H1 (cell line): ENCODE measurements around the gene ASCC2. TPM values are rescaled to one million over a fixed set of nuclear protein-coding genes. Genes with fewer than 3 reads are reported as not detected.

ENCODE experiments used
- CTCF ChIA-PET: fragments of 300-600 bp; sonication (Branson Sonifier 250); formaldehyde crosslinking; loops from one replicate; lab custom pipeline; 2021; ENCODE audit not compliant: partially characterized antibody; lab: Charles Lee
- POLR2A ChIA-PET: fragments of 300-600 bp; sonication (Branson Sonifier 250); formaldehyde crosslinking; loops from one replicate; lab custom pipeline; 2021; ENCODE audit warnings: inconsistent platforms; ENCODE audit not compliant: partially characterized antibody; lab: Charles Lee
- DNase-seq, 2 experiments: peaks; one replicate each; pipeline versions ENCODE4 v3.0.0 to v3.0.0-alpha.2; 2010 to 2022; ENCODE audit warnings: low spot score in 2 of 2, low read depth in 1 of 2, mixed read lengths in 1 of 2
- FAIRE-seq: peaks from 2 replicates; lab custom pipeline; 2011; peaks lifted over from hg19 to GRCh38; lab: Jason Lieb, UNC
- H2AFZ ChIP-seq: 2 replicates; pipeline ENCODE4 v1.8.1; 2012; ENCODE audit warnings: low read length, inconsistent platforms
- H2AK5ac ChIP-seq: 2 replicates; pipeline ENCODE4 v1.6.1; 2013; ENCODE audit warnings: low read depth, low read length
- H2BK120ac ChIP-seq: replicated peaks from 2 replicates; pipeline ENCODE3; 2013; ENCODE audit warnings: low read depth, low read length, inconsistent platforms
- H2BK12ac ChIP-seq: 2 replicates; pipeline ENCODE4 v1.6.1; 2013; ENCODE audit warnings: low read depth, low read length
- H2BK15ac ChIP-seq: 2 replicates; pipeline ENCODE4 v1.6.1; 2013; ENCODE audit warnings: low read length
- H2BK20ac ChIP-seq: 2 replicates; pipeline ENCODE4 v1.6.1; 2013; ENCODE audit warnings: low read length
- H2BK5ac ChIP-seq: 2 replicates; pipeline ENCODE4 v1.6.1; 2013; ENCODE audit warnings: low read depth, low read length
- H3K14ac ChIP-seq: 2 replicates; pipeline ENCODE4 v1.6.1; 2013; ENCODE audit warnings: inconsistent platforms; ENCODE audit not compliant: insufficient read length
- H3K18ac ChIP-seq: 2 replicates; pipeline ENCODE4 v1.6.1; 2013; ENCODE audit warnings: low read length; ENCODE audit errors: extremely low read depth
- H3K23ac ChIP-seq: 2 replicates; pipeline ENCODE4 v1.6.1; 2013; ENCODE audit warnings: inconsistent platforms; ENCODE audit not compliant: insufficient read length
- H3K23me2 ChIP-seq: 2 replicates; pipeline ENCODE4 v1.6.1; 2013; ENCODE audit warnings: low read depth, low read length
- H3K27ac ChIP-seq: 2 replicates; pipeline ENCODE4 v1.6.1; 2011; ENCODE audit warnings: low read depth, low read length, inconsistent platforms
- H3K27me3 ChIP-seq, 4 experiments: replicated peaks in 1 of 4; 1 replicate in 1 of 4; 2 replicates in 3 of 4; pipeline versions ENCODE4 v1.6.1 to v1.8.1; 2011 to 2013; ENCODE audit warnings: low read length in 3 of 4, mild to moderate bottlenecking in 3 of 4, inconsistent platforms in 2 of 4, mixed read lengths in 2 of 4, moderate library complexity in 1 of 4; ENCODE audit not compliant: control insufficient read depth in 3 of 4, insufficient read depth in 3 of 4; ENCODE audit errors: extremely low read depth in 1 of 4
- H3K36me3 ChIP-seq, 4 experiments: 2 replicates each; pipeline versions ENCODE4 v1.6.1 to v1.8.1; 2011 to 2013; ENCODE audit warnings: mild to moderate bottlenecking in 4 of 4, low read length in 3 of 4, moderate library complexity in 2 of 4, control low read depth in 1 of 4, inconsistent platforms in 1 of 4; ENCODE audit not compliant: insufficient read depth in 4 of 4, control insufficient read depth in 2 of 4
- H3K4ac ChIP-seq: replicated peaks from 2 replicates; pipeline ENCODE3; 2013; ENCODE audit warnings: low read length, low read depth, mixed read lengths, inconsistent platforms; ENCODE audit not compliant: insufficient read length
- H3K4me1 ChIP-seq, 4 experiments: replicated peaks in 1 of 4; 1 replicate in 1 of 4; 2 replicates in 3 of 4; pipeline versions ENCODE4 v1.6.1 to v1.8.1; 2011 to 2013; ENCODE audit warnings: low read length in 3 of 4, inconsistent platforms in 2 of 4, mixed read lengths in 1 of 4; ENCODE audit not compliant: insufficient read depth in 4 of 4, control insufficient read depth in 3 of 4
- H3K4me2 ChIP-seq, 2 experiments: 2 replicates each; pipeline versions ENCODE4 v1.6.1 to v1.8.1; 2011 to 2013; ENCODE audit warnings: low read depth in 2 of 2, low read length in 2 of 2, control low read depth in 1 of 2, inconsistent platforms in 1 of 2, mild to moderate bottlenecking in 1 of 2; ENCODE audit not compliant: insufficient read depth in 1 of 2
- H3K4me3 ChIP-seq, 4 experiments: fragments of 200-600, 300-600 bp in 1 of 4; sonication (generic), shearing (Covaris generic), sonication (Bioruptor Twin) in 1 of 4; 2 replicates each; pipeline versions ENCODE4 v1.5.1 to v1.8.1; 2011 to 2016; ENCODE audit warnings: low read length in 4 of 4, low read depth in 3 of 4, control low read depth in 2 of 4, inconsistent platforms in 2 of 4, mild to moderate bottlenecking in 2 of 4, mixed read lengths in 1 of 4, moderate library complexity in 1 of 4; ENCODE audit not compliant: insufficient read depth in 2 of 4; ENCODE audit errors: extremely low read depth in 1 of 4
- H3K56ac ChIP-seq: replicated peaks from 2 replicates; pipeline ENCODE3; 2013; ENCODE audit warnings: low read depth, mild to moderate bottlenecking, mixed read lengths, low read length, inconsistent platforms; ENCODE audit not compliant: insufficient read length
- H3K79me1 ChIP-seq: 2 replicates; pipeline ENCODE4 v1.6.1; 2013; ENCODE audit warnings: low read depth, low read length, control low read depth
- H3K79me2 ChIP-seq, 2 experiments: 2 replicates each; pipeline versions ENCODE4 v1.6.1 to v1.8.1; 2012 to 2013; ENCODE audit warnings: low read length in 2 of 2, mild to moderate bottlenecking in 2 of 2, inconsistent platforms in 1 of 2; ENCODE audit not compliant: insufficient read depth in 2 of 2, control insufficient read depth in 1 of 2
- H3K9ac ChIP-seq, 4 experiments: replicated peaks in 1 of 4; 1 replicate in 1 of 4; 2 replicates in 3 of 4; pipeline versions ENCODE4 v1.6.1 to v1.8.1; 2011 to 2013; ENCODE audit warnings: low read depth in 3 of 4, low read length in 3 of 4, control low read depth in 2 of 4, mild to moderate bottlenecking in 2 of 4, moderate library complexity in 2 of 4, inconsistent platforms in 1 of 4; ENCODE audit errors: extremely low read depth in 1 of 4
- H3K9me3 ChIP-seq, 2 experiments: 2 replicates each; pipeline versions ENCODE4 v1.6.1 to v1.8.1; 2012 to 2013; ENCODE audit warnings: mild to moderate bottlenecking in 2 of 2, moderate library complexity in 2 of 2, control low read depth in 1 of 2, inconsistent platforms in 1 of 2, low read depth in 1 of 2, low read length in 1 of 2, mixed read lengths in 1 of 2; ENCODE audit not compliant: insufficient read depth in 2 of 2
- H4K20me1 ChIP-seq, 2 experiments: replicated peaks in 1 of 2; 2 replicates each; pipeline versions ENCODE3 to v1.8.1; 2011 to 2013; ENCODE audit warnings: inconsistent platforms in 2 of 2, low read length in 2 of 2, mild to moderate bottlenecking in 1 of 2; ENCODE audit not compliant: insufficient read depth in 2 of 2, control insufficient read depth in 1 of 2
- H4K5ac ChIP-seq: 2 replicates; pipeline ENCODE4 v1.6.1; 2013; ENCODE audit warnings: low read length, low read depth, mixed read lengths, inconsistent platforms; ENCODE audit not compliant: insufficient read length
- H4K8ac ChIP-seq: 2 replicates; pipeline ENCODE4 v1.8.0; 2013; ENCODE audit warnings: mild to moderate bottlenecking, moderate library complexity, low read length, inconsistent platforms; ENCODE audit not compliant: insufficient read depth; ENCODE audit errors: extremely low read depth
- H4K91ac ChIP-seq: replicated peaks from 2 replicates; pipeline ENCODE3; 2013; ENCODE audit warnings: low read length, mixed read lengths, inconsistent platforms; ENCODE audit not compliant: insufficient read length
- ASH2L ChIP-seq: fragments of 200-600, 300-600 bp; sonication (generic); IDR thresholded peaks from one replicate; pipeline ENCODE4 v1.7.1; 2017; ENCODE audit warnings: low read length
- CBX5 ChIP-seq: fragments of 300-800, 300-1000 bp; sonication (generic); IDR thresholded peaks from 2 replicates; pipeline ENCODE4 v1.7.1; 2016; ENCODE audit warnings: antibody characterized with exemption, low read length, low read depth
- CREB1 ChIP-seq: IDR thresholded peaks from 2 replicates; pipeline ENCODE4 v1.6.1; 2012; ENCODE audit warnings: inconsistent platforms
- CTBP2 ChIP-seq: IDR thresholded peaks from 2 replicates; pipeline ENCODE4 v1.7.0; 2011; ENCODE audit warnings: borderline replicate concordance, mild to moderate bottlenecking, moderate library complexity, mixed read lengths, low read length; ENCODE audit not compliant: insufficient read depth, insufficient read length
- EP300 ChIP-seq, 2 experiments: IDR thresholded peaks; 1 replicate in 1 of 2; 2 replicates in 1 of 2; pipeline ENCODE4 v1.6.1; 2011 to 2012; ENCODE audit warnings: low read depth in 2 of 2, low read length in 2 of 2, mild to moderate bottlenecking in 2 of 2, borderline replicate concordance in 1 of 2, inconsistent platforms in 1 of 2, moderate library complexity in 1 of 2
- FOSL1 ChIP-seq: IDR thresholded peaks from 2 replicates; pipeline ENCODE4 v1.6.1; 2011; ENCODE audit warnings: mild to moderate bottlenecking, low read depth, low read length, moderate library complexity; ENCODE audit not compliant: insufficient read depth
- HDAC6 ChIP-seq: IDR thresholded peaks from one replicate; pipeline ENCODE4 v1.7.1; 2012; ENCODE audit warnings: low read depth, mild to moderate bottlenecking, inconsistent platforms, low read length, moderate library complexity
- NRF1 ChIP-seq: IDR thresholded peaks from 2 replicates; pipeline ENCODE4 v1.6.1; 2011; ENCODE audit warnings: mild to moderate bottlenecking, low read depth, low read length, improper control_type of control experiment
- POLR2A ChIP-seq, 2 experiments: IDR thresholded peaks; 1 replicate in 1 of 2; 2 replicates in 1 of 2; pipeline ENCODE4 v1.6.1; 2011; ENCODE audit warnings: low read depth in 2 of 2, low read length in 2 of 2, mild to moderate bottlenecking in 2 of 2; ENCODE audit errors: control extremely low read depth in 1 of 2
- SP2 ChIP-seq: IDR thresholded peaks from 2 replicates; pipeline ENCODE4 v1.6.1; 2012; ENCODE audit warnings: mild to moderate bottlenecking, low read length, inconsistent platforms
- SRF ChIP-seq: IDR thresholded peaks from 2 replicates; pipeline ENCODE4 v1.6.1; 2011; ENCODE audit warnings: mild to moderate bottlenecking, low read depth, low read length, moderate library complexity
- WGBS, 2 experiments: shearing (Covaris generic) in 1 of 2; methylation state at CpG; one replicate each; pipeline versions ENCODE4 v1.1.6 to v1.1.7; 2013 to 2015; ENCODE audit warnings: low lambda C conversion rate in 2 of 2, mixed read lengths in 2 of 2, inconsistent platforms in 1 of 2, low coverage in 1 of 2, missing lambda C conversion rate in 1 of 2; ENCODE audit not compliant: insufficient replicate concordance in 2 of 2, insufficient coverage in 1 of 2, insufficient read length in 1 of 2; ENCODE audit errors: extremely low coverage in 1 of 2, missing lambda C conversion rate in 1 of 2; 5-methylcytosine and 5-hydroxymethylcytosine counted together
- polyA plus RNA-seq, 7 experiments: library from polyadenylated mRNA; depleted of rRNA in 3 of 7; stranded (reverse) in 5 of 7; unstranded in 2 of 7; fragments of >200 nt in 5 of 7; fragments of 200-250 nt in 2 of 7; gene quantifications; 1 replicate in 5 of 7; 2 replicates in 1 of 7; 4 replicates in 1 of 7; pipeline versions ENCODE4 v1.2.1 to v1.2.3, GENCODE V29; 2011 to 2013; ENCODE audit warnings: missing spikeins in 2 of 7, mixed read lengths in 2 of 7
- total RNA-seq: library from RNA; stranded (reverse); fragmentation: NEBNext Ultra II Directional; extraction: Animal tissue kit (Norgen Biotek cat#: 25700); gene quantifications from 2 replicates; pipeline ENCODE4 v1.2.1, GENCODE V29; 2021
- TF ChIP-seq, protein P1 (sequence below): IDR thresholded peaks from 2 replicates; pipeline ENCODE4 v1.6.1; 2012; ENCODE audit warnings: inconsistent platforms

Gene ASCC2
- total and polyA plus RNA-seq, 2 of the 8 experiments (the other 6 are each of a cell fraction or from before 2014, with no cell fraction given): 35.0 to 35.8 TPM

DNA sequence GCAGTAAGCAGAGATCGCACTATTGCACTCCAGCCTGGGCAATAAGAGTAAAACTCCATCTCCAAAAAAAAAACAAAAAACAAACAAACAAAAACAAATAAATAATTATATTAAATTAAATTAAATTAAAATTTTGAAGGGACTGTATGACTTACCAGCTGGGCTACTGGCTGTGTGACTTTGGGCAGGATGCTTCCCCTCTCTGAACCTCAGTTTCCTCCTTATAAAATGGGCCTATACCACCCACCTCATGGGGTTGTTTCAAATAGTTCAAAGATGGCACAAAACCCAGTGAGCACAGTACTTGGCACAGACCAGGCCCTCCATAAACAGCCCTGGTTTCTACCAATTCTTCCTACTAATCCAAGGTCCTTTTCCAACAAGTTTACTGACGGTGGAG lies 34.9 kb downstream of the ASCC2 start:
- CTCF ChIA-PET: interaction anchor here (0.6 to 2.1 kb wide), 6 partner anchors 8 to 201 kb away, joined by 3 to 7 read pairs (median 4); no protein-coding TSS in a partner anchor
- Histone ChIP-seq H3K27me3 (no peaks in the 10 kb centered on the region), H4K20me1 (peaks cover 0 to 5% of the 10 kb centered on the region in 2 experiments), H3K14ac (no peak overlapping the region), H4K8ac (no peak overlapping the region), H3K9ac (no peak overlapping the region), H2BK15ac (no peak overlapping the region), H2BK5ac (no peak overlapping the region), H3K4me3 (no peak overlapping the region), H3K4me2 (no peak overlapping the region), H3K9me3 (no peaks in the 10 kb centered on the region), H2BK20ac (no peak overlapping the region), H3K23me2 (no peaks in the 10 kb centered on the region), H3K56ac (no peak overlapping the region), H2BK12ac (no peak overlapping the region), H4K91ac (no peak overlapping the region), H2AFZ (no peak overlapping the region), H3K23ac (no peak overlapping the region), H4K5ac (no peak overlapping the region), H3K79me2 (no peaks in the 10 kb centered on the region), H3K36me3 (peaks cover 10 to 51% (median 26%) of the 10 kb centered on the region in 4 experiments; a peak in 6 of 8 replicates), H3K4me1 (peaks cover 0 to 3% (median 0%) of the 10 kb centered on the region in 4 experiments; a peak in 1 of 7 replicates), H2AK5ac (no peak overlapping the region), H3K79me1 (no peaks in the 10 kb centered on the region), H2BK120ac (no peak overlapping the region), H3K27ac (no peak overlapping the region), H3K4ac (no peak overlapping the region), H3K18ac (no peak overlapping the region)
- FAIRE-seq: no peak
- WGBS, 2 experiments: 89% methylated on average over 2 of the region's 2 CpGs; no CpG with 5 or more reads in 1 of the 2 experiments
- POLR2A ChIA-PET: no interaction called here
- no peak for DNase-seq
- TF ChIP-seq NRF1: no peak
- no peak for TF ChIP-seq POLR2A (IDR thresholded peaks at IDR 0.05; ENCODE audit: control extremely low read depth in 1 of 2, low read depth in 2 of 2, low read length in 2 of 2)
- no peak for TF ChIP-seq SRF
- TF ChIP-seq, protein P1, sequence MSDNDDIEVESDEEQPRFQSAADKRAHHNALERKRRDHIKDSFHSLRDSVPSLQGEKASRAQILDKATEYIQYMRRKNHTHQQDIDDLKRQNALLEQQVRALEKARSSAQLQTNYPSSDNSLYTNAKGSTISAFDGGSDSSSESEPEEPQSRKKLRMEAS: no peak
- no peak for TF ChIP-seq HDAC6
- TF ChIP-seq SP2: no peak
- no peak for TF ChIP-seq EP300 (IDR thresholded peaks at IDR 0.05; ENCODE audit: borderline replicate concordance in 1 of 2, low read depth in 2 of 2, low read length in 2 of 2)
- no peak for TF ChIP-seq CREB1
- no peak for TF ChIP-seq CTBP2
- TF ChIP-seq ASH2L: no peak
- TF ChIP-seq FOSL1: no peak
- no peak for TF ChIP-seq CBX5
